OCI-LY1 (cell line): ENCODE data around the gene ANKRD65.
A peak's percentile ranks its signal among the peaks of the same experiment; 100 is the strongest.

ENCODE experiments used
- H2AFZ ChIP-seq: fragments of 200-600 bp; sonication (generic), shearing (Covaris generic); 2 replicates; pipeline ENCODE4 v1.6.0; 2014; ENCODE audit warnings: antibody characterized with exemption, mild to moderate bottlenecking, low read length
- H3F3A ChIP-seq: fragments of 200-600 bp; sonication (generic), shearing (Covaris generic); 2 replicates; pipeline ENCODE4 v1.6.0; 2014; ENCODE audit warnings: mild to moderate bottlenecking, antibody characterized with exemption, low read length, moderate library complexity; ENCODE audit not compliant: insufficient read depth
- H3K27ac ChIP-seq: fragments of 200-600 bp; sonication (generic); 2 replicates; pipeline ENCODE4 v1.5.1; 2014; ENCODE audit warnings: low read length, mixed run types, mild to moderate bottlenecking, low read depth; ENCODE audit not compliant: poor library complexity, severe bottlenecking
- H3K27me3 ChIP-seq: fragments of 200-600 bp; sonication (generic); 2 replicates; pipeline ENCODE4 v1.6.0; 2014; ENCODE audit warnings: antibody characterized with exemption, mild to moderate bottlenecking, low read length, moderate library complexity; ENCODE audit not compliant: insufficient read depth
- H3K36me3 ChIP-seq: fragments of 200-600 bp; sonication (generic); 2 replicates; pipeline ENCODE4 v1.6.1; 2014; ENCODE audit warnings: mild to moderate bottlenecking, antibody characterized with exemption, low read length, moderate library complexity, mixed read lengths; ENCODE audit not compliant: insufficient read depth
- H3K4me1 ChIP-seq: fragments of 200-600 bp; sonication (generic); 2 replicates; pipeline ENCODE4 v1.5.1; 2014; ENCODE audit warnings: mild to moderate bottlenecking, low read length, moderate library complexity; ENCODE audit not compliant: insufficient read depth, severe bottlenecking
- H3K4me2 ChIP-seq: fragments of 200-600 bp; sonication (generic), shearing (Covaris generic); 2 replicates; pipeline ENCODE4 v1.6.1; 2014; ENCODE audit warnings: low read length
- H3K4me3 ChIP-seq: fragments of 200-600 bp; sonication (generic); 2 replicates; pipeline ENCODE4 v1.5.1; 2014; ENCODE audit warnings: low read length, low read depth, mild to moderate bottlenecking, mixed read lengths; ENCODE audit not compliant: poor library complexity, severe bottlenecking
- H3K79me2 ChIP-seq: fragments of 200-600 bp; shearing (Covaris generic); 2 replicates; pipeline ENCODE4 v1.6.1; 2016; ENCODE audit warnings: mixed run types, low read length, mixed read lengths; ENCODE audit not compliant: insufficient read depth
- H3K9ac ChIP-seq: fragments of 200-600 bp; sonication (generic), shearing (Covaris generic); 2 replicates; pipeline ENCODE4 v1.6.1; 2014; ENCODE audit warnings: mild to moderate bottlenecking, low read length, mixed read lengths
- H3K9me2 ChIP-seq: fragments of 200-600 bp; sonication (generic), shearing (Covaris generic); 2 replicates; pipeline ENCODE4 v1.6.1; 2014; ENCODE audit warnings: low read depth, mild to moderate bottlenecking, low read length, mixed read lengths
- H3K9me3 ChIP-seq: fragments of 200-600 bp; shearing (Covaris generic); 2 replicates; pipeline ENCODE4 v1.6.1; 2014; ENCODE audit warnings: low read length, mixed read lengths
- H4K20me1 ChIP-seq: fragments of 200-600 bp; sonication (generic), shearing (Covaris generic); 2 replicates; pipeline ENCODE4 v1.6.0; 2016; ENCODE audit warnings: mild to moderate bottlenecking, low read length; ENCODE audit not compliant: insufficient read depth
- EZH2 ChIP-seq: fragments of 200-600 bp; sonication (generic), shearing (Covaris generic); IDR thresholded peaks from 2 replicates; pipeline ENCODE4 v1.8.0; 2017; ENCODE audit warnings: borderline replicate concordance, mixed run types, mild to moderate bottlenecking, antibody characterized with exemption, low read length, moderate library complexity, mixed read lengths
- TF ChIP-seq, protein P1 (sequence below): fragments of 200-600 bp; sonication (generic), shearing (Covaris generic); IDR thresholded peaks from 2 replicates; pipeline ENCODE4 v1.5.1; 2017; ENCODE audit warnings: mild to moderate bottlenecking, antibody characterized with exemption, low read length, moderate library complexity, mixed read lengths

ANKRD65 gene

DNA sequence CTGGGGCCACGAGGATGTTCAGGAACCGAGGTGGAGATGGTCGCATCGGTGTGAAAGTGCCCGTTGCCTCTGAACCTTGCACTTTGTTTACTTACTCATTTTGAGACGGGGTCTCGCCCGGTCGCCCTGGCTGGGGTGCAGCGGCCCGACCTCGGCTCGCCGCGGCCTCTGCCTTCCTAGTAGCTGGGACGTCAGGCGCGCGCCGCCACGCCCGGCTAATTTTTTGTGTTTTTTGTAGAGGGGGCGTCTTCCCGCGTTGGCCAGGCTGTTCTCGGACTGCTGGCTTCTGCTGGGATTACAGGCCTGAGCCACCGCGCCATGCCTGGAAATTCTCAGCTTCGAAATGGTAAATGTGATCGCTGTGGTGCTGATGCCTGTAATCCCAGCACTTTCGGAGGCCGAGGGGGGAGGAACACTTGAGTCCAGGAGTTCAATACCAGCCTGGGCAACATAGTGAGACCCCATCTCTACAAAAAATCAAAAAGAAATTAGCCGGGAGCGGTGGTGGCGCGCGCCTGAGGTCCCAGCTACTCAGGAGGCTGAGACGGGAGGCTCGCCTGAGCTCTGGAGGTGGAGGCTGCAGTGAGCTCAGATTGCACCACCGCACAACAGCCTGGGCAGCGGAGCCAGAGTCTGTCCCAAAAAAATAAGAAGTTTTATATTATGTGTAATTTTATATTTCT is 13.3 kb downstream of the ANKRD65 start:
- Histone ChIP-seq H3K9me2 (no peaks in the 10 kb centered on the region), H3K79me2 (peaks cover 27% of the 10 kb centered on the region), H3K27ac (no peak overlapping the region), H4K20me1 (no peaks in the 10 kb centered on the region), H3F3A (no peaks in the 10 kb centered on the region), H3K27me3 (no peaks in the 10 kb centered on the region), H3K4me1 (peaks cover 21% of the 10 kb centered on the region), H3K36me3 (peaks cover 50% of the 10 kb centered on the region), H2AFZ (no peak overlapping the region), H3K9ac (peak overlapping the region; percentile 86), H3K4me2 (peak overlapping the region; percentile 70), H3K4me3 (peak overlapping the region; percentile 78), H3K9me3 (peaks cover 7% of the 10 kb centered on the region; the same call in 1 of the 2 replicates)
- TF ChIP-seq EZH2, result no peak
- TF ChIP-seq, protein P1, sequence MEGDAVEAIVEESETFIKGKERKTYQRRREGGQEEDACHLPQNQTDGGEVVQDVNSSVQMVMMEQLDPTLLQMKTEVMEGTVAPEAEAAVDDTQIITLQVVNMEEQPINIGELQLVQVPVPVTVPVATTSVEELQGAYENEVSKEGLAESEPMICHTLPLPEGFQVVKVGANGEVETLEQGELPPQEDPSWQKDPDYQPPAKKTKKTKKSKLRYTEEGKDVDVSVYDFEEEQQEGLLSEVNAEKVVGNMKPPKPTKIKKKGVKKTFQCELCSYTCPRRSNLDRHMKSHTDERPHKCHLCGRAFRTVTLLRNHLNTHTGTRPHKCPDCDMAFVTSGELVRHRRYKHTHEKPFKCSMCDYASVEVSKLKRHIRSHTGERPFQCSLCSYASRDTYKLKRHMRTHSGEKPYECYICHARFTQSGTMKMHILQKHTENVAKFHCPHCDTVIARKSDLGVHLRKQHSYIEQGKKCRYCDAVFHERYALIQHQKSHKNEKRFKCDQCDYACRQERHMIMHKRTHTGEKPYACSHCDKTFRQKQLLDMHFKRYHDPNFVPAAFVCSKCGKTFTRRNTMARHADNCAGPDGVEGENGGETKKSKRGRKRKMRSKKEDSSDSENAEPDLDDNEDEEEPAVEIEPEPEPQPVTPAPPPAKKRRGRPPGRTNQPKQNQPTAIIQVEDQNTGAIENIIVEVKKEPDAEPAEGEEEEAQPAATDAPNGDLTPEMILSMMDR, result no peak

DNA sequence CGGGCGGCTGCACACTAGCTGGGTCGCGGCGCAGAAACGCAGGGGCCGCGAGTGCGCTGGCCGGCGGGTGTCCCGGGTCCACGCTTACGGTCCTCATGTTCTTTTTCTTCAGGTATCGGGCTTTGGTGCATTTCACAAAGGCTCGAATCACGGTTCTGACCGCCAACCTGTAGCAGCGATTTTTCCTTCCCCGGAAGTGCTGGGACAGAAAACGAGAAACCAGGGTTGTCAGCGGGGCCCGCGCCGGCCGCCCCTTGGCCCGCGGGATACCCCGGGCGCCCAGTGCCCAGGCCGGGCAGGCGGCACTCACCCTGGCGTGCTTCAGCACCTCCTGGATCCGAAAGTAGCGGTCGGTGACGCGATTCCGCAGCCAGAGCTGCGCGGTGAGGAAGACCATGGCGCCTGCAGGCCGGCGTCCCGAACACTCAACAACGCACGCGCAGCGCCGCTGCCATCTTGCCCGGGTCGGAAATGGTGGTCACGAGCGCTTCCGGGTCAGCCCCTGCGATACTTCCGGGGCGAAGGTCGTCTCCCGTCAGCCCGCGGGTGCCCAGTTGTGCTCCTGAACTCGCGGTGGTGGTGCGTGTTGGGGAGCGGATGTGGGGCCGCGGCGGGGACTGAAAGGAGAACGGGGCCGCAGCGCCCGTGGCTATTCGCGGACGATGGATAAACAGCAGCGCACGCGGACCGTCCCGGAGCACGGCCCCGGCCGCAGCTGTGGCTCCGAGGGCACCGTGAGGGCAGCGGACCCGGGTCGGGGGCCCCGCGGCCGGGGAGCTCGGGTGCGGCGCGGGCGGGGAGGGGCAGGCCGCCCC is 14.0 kb downstream of the ANKRD65 start, which contains the start of gene MRPL20:
TSS of gene MRPL20 (minus strand) at position 473 of the 815 bp plus-strand sequence. CDS start at position 397, 76 bp downstream.
- H3K27ac ChIP-seq, result peak within 1 kb of the TSS; percentile 13
- no peaks in the 10 kb centered on the region for H3K27me3 ChIP-seq
- H3K4me2 ChIP-seq, result peak within 1 kb of the TSS; percentile 96
- peaks cover 58% of the 10 kb centered on the region for H3K36me3 ChIP-seq
- H3F3A ChIP-seq, result no peaks in the 10 kb centered on the region
- H3K9me2 ChIP-seq, result no peaks in the 10 kb centered on the region
- no peaks in the 10 kb centered on the region for H4K20me1 ChIP-seq
- H3K9ac ChIP-seq, result peak within 1 kb of the TSS; percentile 86
- 0 out of 2 replicates have a peak, but pooled peaks cover under 1% of the 10 kb centered on the region for H3K9me3 ChIP-seq
- TF ChIP-seq EZH2, result no peak
- TF ChIP-seq, protein P1, result no peak
- H3K79me2 ChIP-seq, result peaks cover 27% of the 10 kb centered on the region
- H3K4me1 ChIP-seq, result peaks cover 21% of the 10 kb centered on the region
- peak within 1 kb of the TSS; percentile 78 for H3K4me3 ChIP-seq
- no peak within 1 kb of the TSS for H2AFZ ChIP-seq

DNA sequence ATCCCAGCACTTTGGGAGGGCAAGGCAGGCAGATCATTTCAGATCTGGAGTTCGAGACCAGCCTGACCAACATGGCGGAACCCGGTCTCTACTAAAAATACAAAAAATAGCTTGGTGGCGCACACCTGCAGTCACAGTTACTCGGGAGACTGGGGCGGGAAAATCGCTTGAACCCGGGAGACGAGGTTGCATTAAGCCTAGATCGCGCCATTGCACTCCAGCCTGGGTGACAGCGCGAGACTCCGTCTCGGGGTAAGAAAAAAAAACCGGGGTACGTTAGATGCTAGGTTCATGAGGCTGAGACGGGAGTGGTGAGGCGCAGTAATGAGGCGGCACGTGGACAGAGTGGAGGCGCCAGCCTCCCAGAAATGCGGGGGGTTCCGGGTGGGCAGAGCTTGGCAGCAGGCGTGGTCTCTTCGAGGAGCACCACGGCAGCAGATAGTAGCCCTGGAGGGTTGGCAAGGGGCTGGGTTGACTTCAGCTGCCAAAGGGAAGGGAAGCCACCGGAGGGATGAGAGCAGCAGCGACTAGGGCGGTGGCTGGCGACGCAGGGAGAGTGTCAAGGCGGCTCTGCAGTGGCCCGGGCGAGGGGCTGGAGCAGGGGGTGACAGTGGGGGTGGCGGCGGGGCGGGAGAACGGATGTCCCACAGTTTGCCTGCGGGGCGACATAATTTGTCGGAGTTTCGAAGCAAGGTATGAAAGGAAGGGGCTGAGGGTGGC is 14.8 kb downstream of the ANKRD65 start:
- Histone ChIP-seq H4K20me1 (no peaks in the 10 kb centered on the region), H3K27ac (peak overlapping the region; percentile 13), H3K9ac (peak overlapping the region; percentile 86), H2AFZ (no peak overlapping the region), H3K4me3 (peak overlapping the region; percentile 78), H3K36me3 (peaks cover 65% of the 10 kb centered on the region), H3K9me2 (no peaks in the 10 kb centered on the region), H3F3A (no peaks in the 10 kb centered on the region), H3K9me3 (no peaks in the 10 kb centered on the region), H3K4me1 (peaks cover 27% of the 10 kb centered on the region), H3K27me3 (no peaks in the 10 kb centered on the region), H3K4me2 (peak overlapping the region; percentile 96), H3K79me2 (peaks cover 27% of the 10 kb centered on the region)
- TF ChIP-seq, protein P1, result no peak
- no peak for TF ChIP-seq EZH2
